Smooth muscle cell (in vitro differentiated cells): ENCODE results near the gene APOBR. TPM values are rescaled to one million over a fixed set of nuclear protein-coding genes. Genes with fewer than 3 reads are reported as not detected.
"Not testable (repeated sequence)": the region's sequence is repeated elsewhere in the genome, so short reads cannot be mapped to it uniquely, and the experiment has no call there.

Source experiments
- DNase-seq: peaks from one replicate; lab custom pipeline; 2025; ENCODE audit not compliant: unreplicated experiment; lab: John Stamatoyannopoulos, UW
- H2AFZ ChIP-seq: fragments of 200-600 bp; sonication (generic); 2 replicates; pipeline ENCODE4 v1.6.0; 2016; ENCODE audit warnings: antibody characterized with exemption, low read depth, mild to moderate bottlenecking
- H3F3A ChIP-seq: fragments of 200-600 bp; sonication (generic); 2 replicates; pipeline ENCODE4 v1.6.0; 2017; ENCODE audit warnings: antibody characterized with exemption, low read depth
- H3K27ac ChIP-seq: fragments of 200-600 bp; sonication (generic); 2 replicates; pipeline ENCODE4 v1.5.1; 2016; ENCODE audit warnings: low read depth, mild to moderate bottlenecking
- H3K27me3 ChIP-seq: fragments of 200-600 bp; sonication (generic); 2 replicates; pipeline ENCODE4 v1.6.1; 2016; ENCODE audit warnings: low read depth, mild to moderate bottlenecking
- H3K36me3 ChIP-seq: fragments of 200-600 bp; sonication (generic); 2 replicates; pipeline ENCODE4 v1.5.1; 2016; ENCODE audit warnings: low read depth
- H3K4me1 ChIP-seq: fragments of 200-600 bp; sonication (generic); 2 replicates; pipeline ENCODE4 v1.5.1; 2016; ENCODE audit warnings: low read depth
- H3K4me2 ChIP-seq: fragments of 200-600 bp; sonication (generic); 2 replicates; pipeline ENCODE4 v1.6.0; 2016; ENCODE audit warnings: mild to moderate bottlenecking
- H3K4me3 ChIP-seq: fragments of 200-600 bp; sonication (generic); 2 replicates; pipeline ENCODE4 v1.5.1; 2016; ENCODE audit warnings: mild to moderate bottlenecking
- H3K79me2 ChIP-seq: fragments of 200-600 bp; sonication (generic); 2 replicates; pipeline ENCODE4 v1.6.0; 2016; ENCODE audit warnings: low read depth, mild to moderate bottlenecking
- H3K9ac ChIP-seq: fragments of 200-600 bp; sonication (generic); 2 replicates; pipeline ENCODE4 v1.6.0; 2016; ENCODE audit warnings: low read depth
- H3K9me3 ChIP-seq: fragments of 200-600 bp; sonication (generic); replicated peaks from 2 replicates; pipeline ENCODE4 v1.5.1; 2016; ENCODE audit warnings: low read depth
- H4K20me1 ChIP-seq: fragments of 200-600 bp; sonication (generic); 2 replicates; pipeline ENCODE4 v1.6.0; 2016; ENCODE audit warnings: low read depth
- CTCF ChIP-seq: fragments of 200-600 bp; sonication (generic); IDR thresholded peaks from 2 replicates; pipeline ENCODE4 v1.5.1; 2017; ENCODE audit warnings: borderline replicate concordance, mild to moderate bottlenecking, antibody characterized with exemption; ENCODE audit not compliant: insufficient read depth, poor library complexity, severe bottlenecking
- WGBS: methylation state at CpG from one replicate; pipeline ENCODE4 v1.1.7; 2016; ENCODE audit warnings: low lambda C conversion rate; 5-methylcytosine and 5-hydroxymethylcytosine counted together
- polyA plus RNA-seq: library from polyadenylated mRNA; unstranded; fragments of >200 nt; fragmentation: Nextera tagmentation; extraction: Ambion mirVana; gene quantifications from 2 replicates; pipeline ENCODE4 v1.2.1, GENCODE V29; 2016
- total RNA-seq: library from RNA; depleted of rRNA; stranded (reverse); fragments of >200 nt; gene quantifications from 2 replicates; pipeline ENCODE4 v1.2.3, GENCODE V29; 2014

Gene APOBR
- total and polyA plus RNA-seq, 2 experiments from 2014 or later: not detected

- Histone ChIP-seq H4K20me1 (no peaks in the 10 kb centered on the region), H3K36me3 (no peaks in the 10 kb centered on the region), H3K4me1 (no peaks in the 10 kb centered on the region), H3F3A (no peaks in the 10 kb centered on the region), H3K79me2 (no peaks in the 10 kb centered on the region), H3K9me3 (no peaks in the 10 kb centered on the region), H3K27me3 (no peaks in the 10 kb centered on the region), H2AFZ (no peak overlapping the region), H3K9ac (no peak overlapping the region), H3K27ac (no peak overlapping the region), H3K4me3 (no peak overlapping the region), H3K4me2 (no peak overlapping the region)
- TF ChIP-seq CTCF: no peak
- DNase-seq: no peak
- WGBS: 93% methylated on average over 2 of the region's 2 CpGs
These were observed 19.2 kb upstream of the APOBR start for GRCh38 chr16:28475221-28475620.

GRCh38 chr16:28477311-28477920, 17.0 kb upstream of the APOBR start:
- H3K27me3 ChIP-seq: no peaks in the 10 kb centered on the region
- H3K9ac ChIP-seq: no peak overlapping the region
- no peaks in the 10 kb centered on the region for H3K4me1 ChIP-seq
- H3K9me3 ChIP-seq: no peaks in the 10 kb centered on the region
- H3K36me3 ChIP-seq: no peaks in the 10 kb centered on the region
- no peak for TF ChIP-seq CTCF
- H4K20me1 ChIP-seq: no peaks in the 10 kb centered on the region
- no peak overlapping the region for H3K4me2 ChIP-seq
- no peak for DNase-seq
- H3K4me3 ChIP-seq: no peak overlapping the region
- no peak overlapping the region for H2AFZ ChIP-seq
- H3K27ac ChIP-seq: no peak overlapping the region
- H3F3A ChIP-seq: no peaks in the 10 kb centered on the region
- H3K79me2 ChIP-seq: no peaks in the 10 kb centered on the region
- 95% methylated on average over 14 of the region's 14 CpGs for WGBS

- H3K4me1 ChIP-seq: no peaks in the 10 kb centered on the region
- H4K20me1 ChIP-seq: no peaks in the 10 kb centered on the region
- H3K79me2 ChIP-seq: no peaks in the 10 kb centered on the region
- H3K27me3 ChIP-seq: no peaks in the 10 kb centered on the region
- H3F3A ChIP-seq: no peaks in the 10 kb centered on the region
- H3K4me3 ChIP-seq: no peak overlapping the region
- H3K36me3 ChIP-seq: no peaks in the 10 kb centered on the region
- DNase-seq: no peak
- 98% methylated on average over 16 of the region's 16 CpGs for WGBS
- H2AFZ ChIP-seq: no peak overlapping the region
- H3K27ac ChIP-seq: no peak overlapping the region
- H3K4me2 ChIP-seq: no peak overlapping the region
- H3K9me3 ChIP-seq: no peaks in the 10 kb centered on the region
- no peak overlapping the region for H3K9ac ChIP-seq
- TF ChIP-seq CTCF: no peak
These were observed 15.8 kb upstream of the APOBR start for GRCh38 chr16:28478506-28479180.

GRCh38 chr16:28482026-28482425, 12.4 kb upstream of the APOBR start:
- Histone ChIP-seq H4K20me1 (no peaks in the 10 kb centered on the region), H3K79me2 (no peaks in the 10 kb centered on the region), H2AFZ (no peak overlapping the region), H3K4me3 (no peak overlapping the region), H3K9ac (no peak overlapping the region), H3K4me2 (no peak overlapping the region), H3K36me3 (no peaks in the 10 kb centered on the region), H3K9me3 (no peaks in the 10 kb centered on the region), H3F3A (no peaks in the 10 kb centered on the region), H3K4me1 (no peaks in the 10 kb centered on the region), H3K27ac (no peak overlapping the region), H3K27me3 (no peaks in the 10 kb centered on the region)
- 98% methylated on average over 13 of the region's 13 CpGs for WGBS
- no peak for TF ChIP-seq CTCF
- DNase-seq: no peak

GRCh38 chr16:28483361-28483760, 11.1 kb upstream of the APOBR start:
- not testable (repeated sequence) for H3F3A ChIP-seq, H4K20me1 ChIP-seq, H3K79me2 ChIP-seq, H3K4me1 ChIP-seq, H3K27me3 ChIP-seq, H3K4me2 ChIP-seq, DNase-seq, H3K27ac ChIP-seq, H3K36me3 ChIP-seq, H2AFZ ChIP-seq, H3K4me3 ChIP-seq, H3K9ac ChIP-seq, H3K9me3 ChIP-seq
- WGBS: 92% methylated on average over 4 of the region's 5 CpGs
